Ishikawa (cell line): ENCODE measurements around the gene HNRNPL.

ENCODE experiments used
- CEBPB ChIP-seq: IDR thresholded peaks from 2 replicates; pipeline ENCODE4 v1.6.1; 2012
- CREB1 ChIP-seq: IDR thresholded peaks from 2 replicates; pipeline ENCODE4 v1.6.1; 2012; ENCODE audit warnings: low read depth
- EGR1 ChIP-seq: IDR thresholded peaks from 2 replicates; pipeline ENCODE4 v1.6.1; 2012
- EP300 ChIP-seq: IDR thresholded peaks from 2 replicates; pipeline ENCODE4 v1.6.1; 2012; ENCODE audit warnings: borderline replicate concordance
- FOXM1 ChIP-seq: IDR thresholded peaks from 2 replicates; pipeline ENCODE4 v1.6.1; 2012; ENCODE audit warnings: low read depth, borderline replicate concordance
- MAX ChIP-seq: IDR thresholded peaks from 2 replicates; pipeline ENCODE4 v1.6.1; 2012
- NFIC ChIP-seq: IDR thresholded peaks from 2 replicates; pipeline ENCODE4 v1.6.1; 2012
- RAD21 ChIP-seq: IDR thresholded peaks from 2 replicates; pipeline ENCODE4 v1.6.1; 2012; ENCODE audit warnings: low read depth
- REST ChIP-seq: IDR thresholded peaks from 2 replicates; pipeline ENCODE4 v1.6.1; 2012; ENCODE audit warnings: low read depth, mild to moderate bottlenecking
- TAF1 ChIP-seq: IDR thresholded peaks from 2 replicates; pipeline ENCODE4 v1.6.1; 2012; ENCODE audit warnings: low read depth, mild to moderate bottlenecking
- TCF12 ChIP-seq: IDR thresholded peaks from 2 replicates; pipeline ENCODE4 v1.6.1; 2012; ENCODE audit warnings: low read depth
- TEAD4 ChIP-seq: IDR thresholded peaks from 2 replicates; pipeline ENCODE4 v1.6.1; 2012
- USF1 ChIP-seq: IDR thresholded peaks from 2 replicates; pipeline ENCODE4 v1.6.1; 2012
- YY1 ChIP-seq: IDR thresholded peaks from 2 replicates; pipeline ENCODE4 v1.6.1; 2012; ENCODE audit warnings: low read depth
- ZBTB7A ChIP-seq: IDR thresholded peaks from 2 replicates; pipeline ENCODE4 v1.6.1; 2012; ENCODE audit warnings: low read depth

HNRNPL gene

GRCh38 chr19:38815059-38816001 is 34.5 kb downstream of the HNRNPL start:
- TF ChIP-seq EP300 (no peak), RAD21 (no peak), YY1 (no peak), NFIC (no peak), USF1 (no peak), CEBPB (no peak), TAF1 (no peak), EGR1 (no peak), ZBTB7A (no peak), TCF12 (no peak), FOXM1 (no peak), CREB1 (no peak), REST (no peak), MAX (no peak), TEAD4 (no peak)

DNA sequence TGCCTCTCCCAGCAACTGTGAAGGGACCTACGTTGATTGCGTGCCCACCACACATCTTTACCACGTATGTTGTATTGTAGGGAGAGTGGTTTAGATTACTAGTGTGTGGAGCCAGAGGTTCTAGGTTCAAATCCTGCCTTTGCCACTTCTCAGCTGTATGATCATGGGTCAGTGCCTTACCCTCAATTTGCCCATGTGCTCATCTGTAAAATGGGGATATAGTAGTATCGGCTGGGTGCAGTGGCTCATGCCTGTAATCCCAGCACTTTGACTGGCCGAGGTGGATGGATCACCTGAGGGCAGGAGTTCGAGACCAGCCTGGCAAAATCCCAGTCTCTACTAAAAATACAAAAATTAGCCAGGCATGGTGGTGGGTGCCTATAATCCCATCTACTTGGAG is 36.5 kb downstream of the HNRNPL start:
- TF ChIP-seq RAD21 (no peak), TEAD4 (no peak)

GRCh38 chr19:38812841-38813320 is 36.9 kb downstream of the HNRNPL start, which contains the start of gene LGALS4:
Gene LGALS4, minus strand, starts transcription at chr19:38812945. Its CDS starts 59 bp downstream, at chr19:38812886.
- TF ChIP-seq YY1, result no peak
- TF ChIP-seq RAD21, result no peak

GRCh38 chr19:38812009-38812840 is 37.6 kb downstream of the HNRNPL start:
- TF ChIP-seq MAX, result no peak
- TF ChIP-seq REST, result no peak
- TF ChIP-seq EP300, result no peak
- TF ChIP-seq CREB1, result no peak
- no peak for TF ChIP-seq FOXM1
- TF ChIP-seq NFIC, result no peak
- no peak for TF ChIP-seq RAD21
- TF ChIP-seq TCF12, result no peak
- no peak for TF ChIP-seq CEBPB
- no peak for TF ChIP-seq EGR1

GRCh38 chr19:38809592-38810252 is 40.1 kb downstream of the HNRNPL start:
- TF ChIP-seq USF1 (no peak), EGR1 (no peak), CREB1 (no peak), CEBPB (no peak), RAD21 (no peak), NFIC (no peak), FOXM1 (no peak), MAX (no peak), YY1 (no peak), ZBTB7A (no peak), TCF12 (no peak), REST (no peak), EP300 (no peak), TAF1 (no peak), TEAD4 (no peak)
